H1 (cell line): ENCODE data around the gene C12orf75. TPM values are rescaled to one million over a fixed set of nuclear protein-coding genes. Genes with fewer than 3 reads are reported as not detected.

Experiments
- CTCF ChIA-PET: fragments of 300-600 bp; sonication (Branson Sonifier 250); formaldehyde crosslinking; loops from one replicate; lab custom pipeline; 2021; ENCODE audit not compliant: partially characterized antibody; lab: Charles Lee
- POLR2A ChIA-PET: fragments of 300-600 bp; sonication (Branson Sonifier 250); formaldehyde crosslinking; loops from one replicate; lab custom pipeline; 2021; ENCODE audit warnings: inconsistent platforms; ENCODE audit not compliant: partially characterized antibody; lab: Charles Lee
- DNase-seq, 2 experiments: peaks; one replicate each; pipeline versions ENCODE4 v3.0.0 to v3.0.0-alpha.2; 2010 to 2022; ENCODE audit warnings: low spot score in 2 of 2, low read depth in 1 of 2, mixed read lengths in 1 of 2
- FAIRE-seq: peaks from 2 replicates; lab custom pipeline; 2011; peaks lifted over from hg19 to GRCh38; lab: Jason Lieb, UNC
- H2AFZ ChIP-seq: 2 replicates; pipeline ENCODE4 v1.8.1; 2012; ENCODE audit warnings: low read length, inconsistent platforms
- H2AK5ac ChIP-seq: 2 replicates; pipeline ENCODE4 v1.6.1; 2013; ENCODE audit warnings: low read depth, low read length
- H2BK120ac ChIP-seq: replicated peaks from 2 replicates; pipeline ENCODE3; 2013; ENCODE audit warnings: low read depth, low read length, inconsistent platforms
- H2BK12ac ChIP-seq: 2 replicates; pipeline ENCODE4 v1.6.1; 2013; ENCODE audit warnings: low read depth, low read length
- H2BK15ac ChIP-seq: 2 replicates; pipeline ENCODE4 v1.6.1; 2013; ENCODE audit warnings: low read length
- H2BK20ac ChIP-seq: 2 replicates; pipeline ENCODE4 v1.6.1; 2013; ENCODE audit warnings: low read length
- H2BK5ac ChIP-seq: 2 replicates; pipeline ENCODE4 v1.6.1; 2013; ENCODE audit warnings: low read depth, low read length
- H3K14ac ChIP-seq: 2 replicates; pipeline ENCODE4 v1.6.1; 2013; ENCODE audit warnings: inconsistent platforms; ENCODE audit not compliant: insufficient read length
- H3K18ac ChIP-seq: 2 replicates; pipeline ENCODE4 v1.6.1; 2013; ENCODE audit warnings: low read length; ENCODE audit errors: extremely low read depth
- H3K23ac ChIP-seq: 2 replicates; pipeline ENCODE4 v1.6.1; 2013; ENCODE audit warnings: inconsistent platforms; ENCODE audit not compliant: insufficient read length
- H3K23me2 ChIP-seq: 2 replicates; pipeline ENCODE4 v1.6.1; 2013; ENCODE audit warnings: low read depth, low read length
- H3K27ac ChIP-seq: 2 replicates; pipeline ENCODE4 v1.6.1; 2011; ENCODE audit warnings: low read depth, low read length, inconsistent platforms
- H3K27me3 ChIP-seq, 4 experiments: replicated peaks in 1 of 4; 1 replicate in 1 of 4; 2 replicates in 3 of 4; pipeline versions ENCODE4 v1.6.1 to v1.8.1; 2011 to 2013; ENCODE audit warnings: low read length in 3 of 4, mild to moderate bottlenecking in 3 of 4, inconsistent platforms in 2 of 4, mixed read lengths in 2 of 4, moderate library complexity in 1 of 4; ENCODE audit not compliant: control insufficient read depth in 3 of 4, insufficient read depth in 3 of 4; ENCODE audit errors: extremely low read depth in 1 of 4
- H3K36me3 ChIP-seq, 4 experiments: 2 replicates each; pipeline versions ENCODE4 v1.6.1 to v1.8.1; 2011 to 2013; ENCODE audit warnings: mild to moderate bottlenecking in 4 of 4, low read length in 3 of 4, moderate library complexity in 2 of 4, control low read depth in 1 of 4, inconsistent platforms in 1 of 4; ENCODE audit not compliant: insufficient read depth in 4 of 4, control insufficient read depth in 2 of 4
- H3K4ac ChIP-seq: replicated peaks from 2 replicates; pipeline ENCODE3; 2013; ENCODE audit warnings: low read length, low read depth, mixed read lengths, inconsistent platforms; ENCODE audit not compliant: insufficient read length
- H3K4me1 ChIP-seq, 4 experiments: replicated peaks in 1 of 4; 1 replicate in 1 of 4; 2 replicates in 3 of 4; pipeline versions ENCODE4 v1.6.1 to v1.8.1; 2011 to 2013; ENCODE audit warnings: low read length in 3 of 4, inconsistent platforms in 2 of 4, mixed read lengths in 1 of 4; ENCODE audit not compliant: insufficient read depth in 4 of 4, control insufficient read depth in 3 of 4
- H3K4me2 ChIP-seq, 2 experiments: 2 replicates each; pipeline versions ENCODE4 v1.6.1 to v1.8.1; 2011 to 2013; ENCODE audit warnings: low read depth in 2 of 2, low read length in 2 of 2, control low read depth in 1 of 2, inconsistent platforms in 1 of 2, mild to moderate bottlenecking in 1 of 2; ENCODE audit not compliant: insufficient read depth in 1 of 2
- H3K4me3 ChIP-seq, 4 experiments: fragments of 200-600, 300-600 bp in 1 of 4; sonication (generic), shearing (Covaris generic), sonication (Bioruptor Twin) in 1 of 4; 2 replicates each; pipeline versions ENCODE4 v1.5.1 to v1.8.1; 2011 to 2016; ENCODE audit warnings: low read length in 4 of 4, low read depth in 3 of 4, control low read depth in 2 of 4, inconsistent platforms in 2 of 4, mild to moderate bottlenecking in 2 of 4, mixed read lengths in 1 of 4, moderate library complexity in 1 of 4; ENCODE audit not compliant: insufficient read depth in 2 of 4; ENCODE audit errors: extremely low read depth in 1 of 4
- H3K56ac ChIP-seq: replicated peaks from 2 replicates; pipeline ENCODE3; 2013; ENCODE audit warnings: low read depth, mild to moderate bottlenecking, mixed read lengths, low read length, inconsistent platforms; ENCODE audit not compliant: insufficient read length
- H3K79me1 ChIP-seq: 2 replicates; pipeline ENCODE4 v1.6.1; 2013; ENCODE audit warnings: low read depth, low read length, control low read depth
- H3K79me2 ChIP-seq, 2 experiments: 2 replicates each; pipeline versions ENCODE4 v1.6.1 to v1.8.1; 2012 to 2013; ENCODE audit warnings: low read length in 2 of 2, mild to moderate bottlenecking in 2 of 2, inconsistent platforms in 1 of 2; ENCODE audit not compliant: insufficient read depth in 2 of 2, control insufficient read depth in 1 of 2
- H3K9ac ChIP-seq, 4 experiments: replicated peaks in 1 of 4; 1 replicate in 1 of 4; 2 replicates in 3 of 4; pipeline versions ENCODE4 v1.6.1 to v1.8.1; 2011 to 2013; ENCODE audit warnings: low read depth in 3 of 4, low read length in 3 of 4, control low read depth in 2 of 4, mild to moderate bottlenecking in 2 of 4, moderate library complexity in 2 of 4, inconsistent platforms in 1 of 4; ENCODE audit errors: extremely low read depth in 1 of 4
- H3K9me3 ChIP-seq, 2 experiments: 2 replicates each; pipeline versions ENCODE4 v1.6.1 to v1.8.1; 2012 to 2013; ENCODE audit warnings: mild to moderate bottlenecking in 2 of 2, moderate library complexity in 2 of 2, control low read depth in 1 of 2, inconsistent platforms in 1 of 2, low read depth in 1 of 2, low read length in 1 of 2, mixed read lengths in 1 of 2; ENCODE audit not compliant: insufficient read depth in 2 of 2
- H4K20me1 ChIP-seq, 2 experiments: replicated peaks in 1 of 2; 2 replicates each; pipeline versions ENCODE3 to v1.8.1; 2011 to 2013; ENCODE audit warnings: inconsistent platforms in 2 of 2, low read length in 2 of 2, mild to moderate bottlenecking in 1 of 2; ENCODE audit not compliant: insufficient read depth in 2 of 2, control insufficient read depth in 1 of 2
- H4K5ac ChIP-seq: 2 replicates; pipeline ENCODE4 v1.6.1; 2013; ENCODE audit warnings: low read length, low read depth, mixed read lengths, inconsistent platforms; ENCODE audit not compliant: insufficient read length
- H4K8ac ChIP-seq: 2 replicates; pipeline ENCODE4 v1.8.0; 2013; ENCODE audit warnings: mild to moderate bottlenecking, moderate library complexity, low read length, inconsistent platforms; ENCODE audit not compliant: insufficient read depth; ENCODE audit errors: extremely low read depth
- H4K91ac ChIP-seq: replicated peaks from 2 replicates; pipeline ENCODE3; 2013; ENCODE audit warnings: low read length, mixed read lengths, inconsistent platforms; ENCODE audit not compliant: insufficient read length
- CHD2 ChIP-seq: IDR thresholded peaks from 2 replicates; pipeline ENCODE4 v1.6.1; 2012; ENCODE audit warnings: low read length, improper control_type of control experiment
- EGR1 ChIP-seq: IDR thresholded peaks from 2 replicates; pipeline ENCODE4 v1.6.1; 2011; ENCODE audit warnings: low read depth, low read length, borderline replicate concordance
- NANOG ChIP-seq: IDR thresholded peaks from 2 replicates; pipeline ENCODE4 v1.6.1; 2011; ENCODE audit warnings: low read length, low read depth, mild to moderate bottlenecking, inconsistent platforms; ENCODE audit not compliant: insufficient read depth, poor library complexity, severe bottlenecking
- YY1 ChIP-seq: IDR thresholded peaks from 2 replicates; pipeline ENCODE4 v1.6.1; 2011; ENCODE audit warnings: low read depth, mild to moderate bottlenecking, low read length
- WGBS, 2 experiments: shearing (Covaris generic) in 1 of 2; methylation state at CpG; one replicate each; pipeline versions ENCODE4 v1.1.6 to v1.1.7; 2013 to 2015; ENCODE audit warnings: low lambda C conversion rate in 2 of 2, mixed read lengths in 2 of 2, inconsistent platforms in 1 of 2, low coverage in 1 of 2, missing lambda C conversion rate in 1 of 2; ENCODE audit not compliant: insufficient replicate concordance in 2 of 2, insufficient coverage in 1 of 2, insufficient read length in 1 of 2; ENCODE audit errors: extremely low coverage in 1 of 2, missing lambda C conversion rate in 1 of 2; 5-methylcytosine and 5-hydroxymethylcytosine counted together
- polyA plus RNA-seq, 7 experiments: library from polyadenylated mRNA; depleted of rRNA in 3 of 7; stranded (reverse) in 5 of 7; unstranded in 2 of 7; fragments of >200 nt in 5 of 7; fragments of 200-250 nt in 2 of 7; gene quantifications; 1 replicate in 5 of 7; 2 replicates in 1 of 7; 4 replicates in 1 of 7; pipeline versions ENCODE4 v1.2.1 to v1.2.3, GENCODE V29; 2011 to 2013; ENCODE audit warnings: missing spikeins in 2 of 7, mixed read lengths in 2 of 7
- total RNA-seq: library from RNA; stranded (reverse); fragmentation: NEBNext Ultra II Directional; extraction: Animal tissue kit (Norgen Biotek cat#: 25700); gene quantifications from 2 replicates; pipeline ENCODE4 v1.2.1, GENCODE V29; 2021

C12orf75 gene
- total and polyA plus RNA-seq, 2 of the 8 experiments (the other 6 are each of a cell fraction or from before 2014, with no cell fraction given), result 26.4 to 41.2 TPM

GRCh38 chr12:105343836-105344235, 13.3 kb downstream of the C12orf75 start:
- no peak overlapping the region for H3K4me3 ChIP-seq
- CTCF ChIA-PET, result no interaction called here
- H3K9ac ChIP-seq, result no peak overlapping the region
- H3K79me1 ChIP-seq, result 0 out of 2 replicates have a peak, but pooled peaks cover 4% of the 10 kb centered on the region
- DNase-seq (no peak), FAIRE-seq (peak; percentile 13)
- H3K56ac ChIP-seq, result no peak overlapping the region
- no peak overlapping the region for H2BK15ac ChIP-seq
- H2BK5ac ChIP-seq, result no peak overlapping the region
- 0 out of 4 replicates have a peak overlapping the region, but pooled peaks of 1 of the 2 experiments have one; percentile 19 for H3K4me2 ChIP-seq
- no peaks in the 10 kb centered on the region for H4K20me1 ChIP-seq
- H3K4me1 ChIP-seq, result peaks cover 0 to 6% (median 3%) of the 10 kb centered on the region in 4 experiments; a peak in 3 of 7 replicates
- H3K36me3 ChIP-seq, result peaks cover 0 to 7% (median 0%) of the 10 kb centered on the region in 4 experiments; a peak in 1 of 8 replicates
- no peak overlapping the region for H3K4ac ChIP-seq
- POLR2A ChIA-PET, result interaction anchor here (1.8 kb wide), 1 partner anchor 12 kb away, joined by 4 read pairs; no protein-coding TSS in a partner anchor
- no peak overlapping the region for H4K8ac ChIP-seq
- H3K27ac ChIP-seq, result no peak overlapping the region
- H3K23ac ChIP-seq, result no peak overlapping the region
- H2AK5ac ChIP-seq, result no peak overlapping the region
- H3K27me3 ChIP-seq, result no peaks in the 10 kb centered on the region
- H3K23me2 ChIP-seq, result no peaks in the 10 kb centered on the region
- peaks cover 15% of the 10 kb centered on the region in 2 experiments for H3K9me3 ChIP-seq
- H2BK120ac ChIP-seq, result no peak overlapping the region
- WGBS, 2 experiments, result 74% methylated on average over 1 of the region's 1 CpG; no CpG with 5 or more reads in 1 of the 2 experiments
- H2AFZ ChIP-seq, result no peak overlapping the region
- H4K91ac ChIP-seq, result no peak overlapping the region
- H3K79me2 ChIP-seq, result no peaks in the 10 kb centered on the region
- H2BK20ac ChIP-seq, result no peak overlapping the region
- peak; percentile 42; the same call in 1 of the 2 replicates for TF ChIP-seq YY1
- peak; percentile 46 for TF ChIP-seq NANOG
- no peak for TF ChIP-seq EGR1
- no peak for TF ChIP-seq CHD2
- H3K14ac ChIP-seq, result no peak overlapping the region
- H3K18ac ChIP-seq, result no peak overlapping the region
- no peak overlapping the region for H2BK12ac ChIP-seq
- H4K5ac ChIP-seq, result no peak overlapping the region
